Measurements from ENCODE around the gene PLEKHA1.

Gene PLEKHA1

DNA sequence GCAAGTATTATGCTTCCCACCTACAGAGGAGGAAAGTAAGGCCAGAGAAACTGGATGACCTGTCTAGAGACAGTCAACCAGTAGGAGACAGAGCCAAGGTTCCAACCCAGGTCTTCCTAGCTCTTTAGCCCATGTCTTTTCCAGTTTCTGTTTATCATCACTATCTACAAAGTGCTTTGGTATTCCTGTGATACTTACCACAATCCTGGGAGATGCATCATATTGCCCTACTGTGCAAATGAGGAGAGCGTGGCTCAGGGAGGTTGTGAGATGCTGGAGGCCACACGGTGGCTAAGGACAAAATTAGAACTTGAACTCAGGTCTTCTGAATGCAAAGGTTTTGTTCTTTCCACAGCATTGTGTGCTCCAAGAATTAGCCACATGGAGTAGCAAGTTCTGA lies 11.2 kb upstream of the PLEKHA1 start:
- Histone ChIP-seq H3K27ac (no peak overlapping the region), H3K4me3 (no peak overlapping the region)
- DNase-seq (ENCODE audit: low spot score), result no peak
- TF ChIP-seq, protein P1, sequence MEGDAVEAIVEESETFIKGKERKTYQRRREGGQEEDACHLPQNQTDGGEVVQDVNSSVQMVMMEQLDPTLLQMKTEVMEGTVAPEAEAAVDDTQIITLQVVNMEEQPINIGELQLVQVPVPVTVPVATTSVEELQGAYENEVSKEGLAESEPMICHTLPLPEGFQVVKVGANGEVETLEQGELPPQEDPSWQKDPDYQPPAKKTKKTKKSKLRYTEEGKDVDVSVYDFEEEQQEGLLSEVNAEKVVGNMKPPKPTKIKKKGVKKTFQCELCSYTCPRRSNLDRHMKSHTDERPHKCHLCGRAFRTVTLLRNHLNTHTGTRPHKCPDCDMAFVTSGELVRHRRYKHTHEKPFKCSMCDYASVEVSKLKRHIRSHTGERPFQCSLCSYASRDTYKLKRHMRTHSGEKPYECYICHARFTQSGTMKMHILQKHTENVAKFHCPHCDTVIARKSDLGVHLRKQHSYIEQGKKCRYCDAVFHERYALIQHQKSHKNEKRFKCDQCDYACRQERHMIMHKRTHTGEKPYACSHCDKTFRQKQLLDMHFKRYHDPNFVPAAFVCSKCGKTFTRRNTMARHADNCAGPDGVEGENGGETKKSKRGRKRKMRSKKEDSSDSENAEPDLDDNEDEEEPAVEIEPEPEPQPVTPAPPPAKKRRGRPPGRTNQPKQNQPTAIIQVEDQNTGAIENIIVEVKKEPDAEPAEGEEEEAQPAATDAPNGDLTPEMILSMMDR (IDR thresholded peaks at IDR 0.05), result no peak

DNA sequence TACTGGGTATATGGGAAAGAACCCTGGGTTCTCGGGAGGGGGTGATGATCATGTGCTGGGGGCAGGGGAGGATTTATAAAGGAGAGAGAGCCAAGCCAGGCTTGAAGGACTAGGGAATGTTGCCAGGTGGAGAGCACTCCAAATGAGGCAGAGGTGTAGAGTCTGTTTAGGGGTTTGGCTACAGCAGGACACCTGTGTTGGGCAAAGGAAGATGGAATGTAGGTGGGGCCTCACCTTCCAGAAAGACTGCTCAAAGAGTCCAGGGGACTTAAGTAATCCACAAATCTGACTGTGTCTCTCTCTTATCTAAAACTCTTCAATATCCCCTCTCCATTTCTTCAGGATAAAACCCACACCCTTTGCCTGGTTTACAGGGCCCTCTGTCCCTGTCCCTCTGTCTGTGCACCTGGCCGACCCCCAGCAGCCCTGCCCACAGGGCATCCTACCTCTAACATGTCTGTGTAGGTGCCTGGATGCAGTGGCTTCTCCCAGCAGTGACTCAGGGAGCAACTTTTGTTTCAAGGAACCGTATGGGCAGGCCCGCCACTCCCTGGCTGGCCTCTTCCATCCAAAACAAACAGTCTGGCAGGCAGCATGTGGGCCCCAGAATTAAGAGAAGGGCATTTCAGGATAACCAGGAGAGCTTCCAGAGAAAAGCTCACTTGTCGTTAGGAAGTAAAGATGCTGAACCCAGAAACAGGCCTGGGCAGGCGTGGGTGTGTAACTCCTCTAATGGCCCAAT lies 10.6 kb upstream of the PLEKHA1 start:
- H3K4me3 ChIP-seq, result no peak overlapping the region
- TF ChIP-seq, protein P1 (IDR thresholded peaks at IDR 0.05), result no peak
- no peak for DNase-seq (ENCODE audit: low spot score)
- no peak overlapping the region for H3K27ac ChIP-seq

DNA sequence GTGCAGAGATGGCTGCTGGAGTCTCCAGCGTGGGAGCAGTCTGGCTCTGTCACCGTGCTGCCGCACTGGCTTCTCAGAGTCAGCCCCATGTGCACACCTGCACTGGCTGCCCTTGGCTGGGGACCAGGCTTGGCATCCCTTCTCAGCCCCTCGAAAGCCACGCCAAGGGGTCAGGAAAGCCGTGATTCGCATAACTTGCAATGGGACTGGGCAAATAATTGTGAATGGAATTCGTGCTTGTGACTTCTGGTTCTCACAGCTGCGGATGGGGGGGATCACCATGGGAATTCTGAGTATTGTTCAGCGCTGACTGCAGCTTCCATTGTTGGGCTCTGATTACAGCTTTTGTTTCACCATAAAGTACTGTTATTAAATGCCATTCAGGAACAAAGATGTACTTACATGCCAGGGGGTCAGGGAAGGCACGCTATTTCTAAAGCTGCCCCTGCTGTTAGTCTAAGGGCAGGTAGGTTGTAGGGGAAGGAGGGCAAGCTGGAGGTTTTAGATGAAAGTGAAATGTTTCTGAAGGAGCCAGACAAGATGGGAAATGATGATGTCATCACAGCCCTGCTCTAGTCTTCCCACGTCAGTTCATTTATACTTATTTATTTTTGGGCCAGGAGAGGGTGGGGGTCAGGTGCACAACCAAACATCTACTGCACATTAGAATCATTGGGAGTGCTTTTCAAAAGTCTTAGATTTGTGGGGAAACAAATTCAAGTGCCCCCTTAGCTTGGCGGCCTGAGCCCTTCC lies 5.8 kb upstream of the PLEKHA1 start:
- Histone ChIP-seq H3K4me3 (no peak overlapping the region), H3K27ac (no peak overlapping the region)
- DNase-seq (ENCODE audit: low spot score), result no peak
- TF ChIP-seq, protein P1 (IDR thresholded peaks at IDR 0.05), result no peak

DNA sequence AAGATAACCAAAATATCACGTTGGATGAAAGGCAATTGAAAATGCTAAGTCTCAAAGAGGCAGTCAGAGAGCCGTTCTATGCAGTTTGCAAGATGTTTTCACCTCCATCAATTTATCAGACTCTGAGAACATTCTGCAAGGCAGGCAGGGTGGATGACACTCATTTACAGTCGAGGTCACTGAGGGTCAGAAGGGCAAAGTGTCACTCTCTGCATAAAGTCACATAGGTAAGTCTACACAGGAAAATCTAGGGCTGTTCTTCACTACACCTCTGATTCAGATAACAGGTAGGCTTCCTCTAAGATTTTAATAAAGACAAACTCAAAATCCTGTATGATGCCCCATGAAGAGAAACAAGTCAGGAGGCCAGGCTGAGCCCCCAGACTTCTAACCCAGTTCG lies 1.4 kb upstream of the PLEKHA1 start:
- TF ChIP-seq, protein P1 (IDR thresholded peaks at IDR 0.05), result no peak
- H3K4me3 ChIP-seq, result no peak overlapping the region

DNA sequence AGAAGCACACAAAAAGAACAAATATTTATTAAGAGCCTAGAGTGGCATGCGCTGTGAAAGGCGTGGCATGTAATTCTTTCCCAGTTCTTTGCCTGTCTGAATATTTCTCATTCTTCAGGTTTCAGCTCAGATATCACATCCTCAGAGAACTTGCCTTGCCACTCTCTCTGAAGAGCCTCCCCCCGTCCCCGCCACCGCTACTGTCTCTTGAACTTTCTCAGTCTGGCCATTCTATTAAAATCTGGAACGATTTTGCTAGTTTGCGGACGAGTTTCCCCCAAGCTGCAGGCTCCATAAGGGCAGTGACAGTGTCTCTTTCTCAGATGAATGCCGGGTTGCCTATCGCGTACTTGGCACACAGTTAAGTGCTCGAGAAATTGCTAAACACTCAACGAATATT lies 787 bp upstream of the PLEKHA1 start:
- no peak for DNase-seq (ENCODE audit: low spot score)
- peak overlapping the region; percentile 80 to 88 for H3K27ac ChIP-seq

More for the DNA sequence above, 1.4 kb upstream of the PLEKHA1 start:
- H3K27ac ChIP-seq, result peak overlapping the region; percentile 80 to 88
- DNase-seq (ENCODE audit: low spot score), result no peak

DNA sequence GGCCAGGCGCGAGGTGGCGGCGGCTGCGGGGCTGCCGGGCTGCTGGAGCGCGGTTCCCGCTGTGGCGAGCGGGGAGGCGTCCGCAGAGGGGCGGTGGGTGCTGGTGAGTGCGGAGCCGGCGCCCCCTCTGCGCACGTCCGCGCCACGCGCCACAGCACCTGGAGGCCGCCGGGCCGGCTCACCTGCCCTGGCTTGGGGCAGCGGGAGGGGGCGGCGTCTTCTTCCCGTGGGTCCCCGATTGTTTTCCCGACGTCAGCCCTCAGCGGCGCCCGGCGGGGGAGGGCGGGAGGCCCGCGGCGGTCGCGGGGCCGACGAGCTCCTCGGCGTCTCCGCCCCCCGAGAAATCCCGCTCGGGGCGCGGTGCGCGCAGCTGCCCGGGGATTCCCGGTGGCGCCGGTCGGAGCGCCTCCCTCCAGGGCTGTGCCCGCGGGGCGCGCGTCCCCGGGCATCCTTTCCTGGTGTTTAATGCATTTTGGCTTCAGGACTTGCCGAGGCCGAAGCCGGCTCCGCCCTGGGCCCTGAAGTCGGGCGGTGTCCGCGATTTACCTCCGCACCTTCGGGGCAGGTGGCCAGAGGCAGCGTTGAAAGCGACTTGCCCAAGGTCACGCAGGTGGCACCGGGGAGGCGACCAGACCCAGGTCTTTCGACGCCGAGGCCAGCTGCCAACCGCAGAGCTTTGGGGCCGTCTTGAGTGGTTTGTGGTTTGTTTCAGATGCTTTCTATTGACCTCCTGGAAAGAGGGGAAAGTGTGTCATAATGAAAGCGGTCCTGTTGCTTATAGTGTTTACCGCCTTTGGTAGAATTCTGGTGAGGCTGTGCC lies 561 bp downstream of the PLEKHA1 start:
- Histone ChIP-seq H3K4me3 (peak overlapping the region; percentile 97), H3K27ac (peak overlapping the region; percentile 96 to 99)
- TF ChIP-seq, protein P1 (IDR thresholded peaks at IDR 0.05), result no peak
- peak; percentile 83 for DNase-seq (ENCODE audit: low spot score)

More for the DNA sequence above, 787 bp upstream of the PLEKHA1 start:
- TF ChIP-seq, protein P1 (IDR thresholded peaks at IDR 0.05), result no peak
- peak overlapping the region; percentile 97 for H3K4me3 ChIP-seq
